Hematopoietic multipotent progenitor cell treated with erythropoietin and hydrocortisone succinate and interleukin-3 and kit ligand, for 6 days (in vitro differentiated cells): ENCODE results near the gene MAG.
A peak's percentile ranks its signal among the peaks of the same experiment; 100 is the strongest.

ENCODE experiments used
- DNase-seq: peaks from one replicate; pipeline ENCODE4 v3.0.0-alpha.2; 2015

The MAG gene

DNA sequence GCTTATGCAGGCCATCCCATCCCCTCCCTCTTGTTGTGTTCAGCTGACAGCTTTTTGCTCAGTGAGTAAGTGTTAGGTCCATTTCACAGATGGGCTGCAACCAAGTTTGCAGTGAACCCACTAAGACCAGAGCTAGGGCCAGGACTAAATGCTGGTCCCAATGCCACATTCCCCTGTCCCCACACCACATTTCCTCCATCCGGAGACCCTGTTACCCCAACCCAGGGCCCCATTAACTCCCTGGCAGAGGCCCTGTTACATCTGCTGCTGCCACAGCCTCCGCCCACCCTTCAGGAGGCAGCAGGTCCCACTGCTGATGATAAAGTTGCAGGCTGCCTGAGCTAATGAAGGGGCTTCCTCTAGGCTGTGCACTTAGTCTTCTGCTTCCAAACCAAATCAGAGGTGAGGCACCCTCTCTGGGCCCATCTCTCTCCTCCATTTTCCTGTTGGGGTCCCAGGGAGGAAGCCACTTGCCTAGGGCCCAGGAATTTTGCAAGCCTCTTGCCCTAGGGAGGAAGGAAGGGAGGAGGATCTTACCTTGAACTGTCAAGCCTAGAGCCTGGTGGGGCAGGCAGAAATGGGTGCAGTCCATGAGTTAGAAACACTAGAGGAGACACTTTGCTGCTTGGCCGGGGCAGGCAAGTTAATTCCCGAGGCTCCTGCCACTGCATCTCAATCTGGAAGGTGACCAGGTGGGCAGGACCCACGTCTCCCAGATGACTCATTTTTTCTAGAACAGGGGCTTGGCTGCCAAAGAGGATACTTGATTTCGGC is 26.6 kb upstream of the MAG start:
- DNase-seq: no peak

DNA sequence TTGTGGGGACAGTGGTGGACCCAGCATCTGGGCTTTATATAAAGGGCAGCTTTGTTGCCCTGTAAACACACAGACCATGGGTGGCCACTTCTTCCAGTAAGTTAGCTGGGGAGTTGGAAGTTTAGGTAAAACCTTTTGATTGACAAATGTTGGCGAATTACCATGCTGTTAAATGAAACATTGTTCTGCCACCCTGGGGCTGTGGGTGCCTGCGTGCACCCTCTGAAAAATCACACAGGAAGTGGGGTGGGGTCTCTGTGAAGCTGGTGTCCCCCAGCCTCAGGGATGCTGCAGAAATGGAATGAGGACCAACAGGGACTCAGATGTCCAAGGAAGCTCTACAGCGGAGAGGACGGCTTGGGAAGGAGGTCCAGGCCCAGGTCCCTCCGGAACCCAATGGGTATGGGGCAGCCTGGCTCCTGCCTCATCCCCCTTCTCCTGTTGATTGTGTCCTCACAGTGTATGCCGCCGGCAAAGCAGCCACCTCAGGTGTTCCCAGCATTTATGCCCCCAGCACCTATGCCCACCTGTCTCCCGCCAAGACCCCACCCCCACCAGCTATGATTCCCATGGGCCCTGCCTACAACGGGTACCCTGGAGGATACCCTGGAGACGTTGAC is 26.0 kb upstream of the MAG start:
- DNase-seq: no peak

DNA sequence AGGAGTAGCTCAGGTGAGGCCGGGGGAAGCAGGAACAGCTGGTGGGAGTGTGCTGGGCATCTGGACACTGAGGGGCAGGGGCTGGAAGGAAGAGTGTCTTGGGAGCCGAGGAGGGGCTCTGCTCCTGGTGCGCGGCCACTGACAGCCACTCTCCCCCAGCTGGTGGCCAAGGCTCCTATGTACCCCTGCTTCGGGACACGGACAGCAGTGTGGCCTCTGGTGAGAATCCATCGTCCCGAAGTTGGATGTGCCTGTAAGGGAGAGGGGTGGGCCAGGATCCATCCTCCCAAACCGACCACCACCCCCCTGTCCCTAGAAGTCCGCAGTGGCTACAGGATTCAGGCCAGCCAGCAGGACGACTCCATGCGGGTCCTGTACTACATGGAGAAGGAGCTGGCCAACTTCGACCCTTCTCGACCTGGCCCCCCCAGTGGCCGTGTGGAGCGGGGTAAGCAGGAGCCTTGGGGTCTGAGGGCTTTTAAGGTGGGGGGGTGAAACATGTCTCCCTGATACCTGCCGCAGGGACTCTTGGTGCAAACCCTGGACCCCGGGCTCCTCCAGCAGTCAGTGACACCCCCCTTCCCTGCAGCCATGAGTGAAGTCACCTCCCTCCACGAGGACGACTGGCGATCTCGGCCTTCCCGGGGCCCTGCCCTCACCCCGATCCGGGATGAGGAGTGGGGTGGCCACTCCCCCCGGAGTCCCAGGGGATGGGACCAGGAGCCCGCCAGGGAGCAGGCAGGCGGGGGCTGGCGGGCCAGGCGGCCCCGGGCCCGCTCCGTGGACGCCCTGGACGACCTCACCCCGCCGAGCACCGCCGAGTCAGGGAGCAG is 25.2 kb upstream of the MAG start:
- no peak for DNase-seq

DNA sequence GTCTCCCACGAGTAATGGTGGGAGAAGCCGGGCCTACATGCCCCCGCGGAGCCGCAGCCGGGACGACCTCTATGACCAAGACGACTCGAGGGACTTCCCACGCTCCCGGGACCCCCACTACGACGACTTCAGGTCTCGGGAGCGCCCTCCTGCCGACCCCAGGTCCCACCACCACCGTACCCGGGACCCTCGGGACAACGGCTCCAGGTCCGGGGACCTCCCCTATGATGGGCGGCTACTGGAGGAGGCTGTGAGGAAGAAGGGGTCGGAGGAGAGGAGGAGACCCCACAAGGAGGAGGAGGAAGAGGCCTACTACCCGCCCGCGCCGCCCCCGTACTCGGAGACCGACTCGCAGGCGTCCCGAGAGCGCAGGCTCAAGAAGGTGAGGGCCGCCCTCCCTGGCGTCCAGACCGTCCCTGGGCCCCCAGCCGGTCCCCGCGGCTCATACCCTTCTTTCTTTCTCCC is 24.6 kb upstream of the MAG start:
- DNase-seq: peak; percentile 56

DNA sequence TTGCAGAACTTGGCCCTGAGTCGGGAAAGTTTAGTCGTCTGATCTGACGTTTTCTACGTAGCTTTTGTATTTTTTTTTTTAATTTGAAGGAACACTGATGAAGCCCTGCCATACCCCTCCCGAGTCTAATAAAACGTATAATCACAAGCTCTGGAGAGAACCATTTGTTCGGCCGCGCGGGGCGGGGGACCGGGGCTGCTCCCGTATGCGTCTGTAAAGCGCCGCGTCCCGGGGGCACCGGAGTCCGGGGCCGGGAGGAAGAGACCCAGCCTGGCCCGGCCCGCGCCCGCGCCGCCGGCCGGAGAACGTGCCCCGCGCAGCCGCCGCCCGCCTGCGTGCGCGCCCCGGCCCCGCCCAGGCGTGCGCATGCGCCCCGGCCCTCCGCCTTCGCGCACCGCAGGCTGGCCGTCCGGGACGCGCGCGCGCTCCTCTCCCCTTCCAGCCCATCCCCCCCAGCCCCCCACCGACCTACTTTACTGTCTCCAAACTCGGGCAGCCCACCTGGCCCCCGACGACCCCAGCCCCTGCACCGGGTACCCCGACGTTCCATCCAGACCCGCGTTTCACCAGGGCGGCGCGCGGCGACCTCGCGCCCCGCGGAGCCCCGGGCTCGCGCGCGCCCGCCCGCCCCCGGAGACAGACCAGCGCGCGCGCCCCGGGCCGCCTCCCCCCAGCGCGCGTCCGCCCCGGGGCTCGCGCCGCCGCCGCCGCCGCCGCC is 24.0 kb upstream of the MAG start:
- peak; percentile 80 for DNase-seq

DNA sequence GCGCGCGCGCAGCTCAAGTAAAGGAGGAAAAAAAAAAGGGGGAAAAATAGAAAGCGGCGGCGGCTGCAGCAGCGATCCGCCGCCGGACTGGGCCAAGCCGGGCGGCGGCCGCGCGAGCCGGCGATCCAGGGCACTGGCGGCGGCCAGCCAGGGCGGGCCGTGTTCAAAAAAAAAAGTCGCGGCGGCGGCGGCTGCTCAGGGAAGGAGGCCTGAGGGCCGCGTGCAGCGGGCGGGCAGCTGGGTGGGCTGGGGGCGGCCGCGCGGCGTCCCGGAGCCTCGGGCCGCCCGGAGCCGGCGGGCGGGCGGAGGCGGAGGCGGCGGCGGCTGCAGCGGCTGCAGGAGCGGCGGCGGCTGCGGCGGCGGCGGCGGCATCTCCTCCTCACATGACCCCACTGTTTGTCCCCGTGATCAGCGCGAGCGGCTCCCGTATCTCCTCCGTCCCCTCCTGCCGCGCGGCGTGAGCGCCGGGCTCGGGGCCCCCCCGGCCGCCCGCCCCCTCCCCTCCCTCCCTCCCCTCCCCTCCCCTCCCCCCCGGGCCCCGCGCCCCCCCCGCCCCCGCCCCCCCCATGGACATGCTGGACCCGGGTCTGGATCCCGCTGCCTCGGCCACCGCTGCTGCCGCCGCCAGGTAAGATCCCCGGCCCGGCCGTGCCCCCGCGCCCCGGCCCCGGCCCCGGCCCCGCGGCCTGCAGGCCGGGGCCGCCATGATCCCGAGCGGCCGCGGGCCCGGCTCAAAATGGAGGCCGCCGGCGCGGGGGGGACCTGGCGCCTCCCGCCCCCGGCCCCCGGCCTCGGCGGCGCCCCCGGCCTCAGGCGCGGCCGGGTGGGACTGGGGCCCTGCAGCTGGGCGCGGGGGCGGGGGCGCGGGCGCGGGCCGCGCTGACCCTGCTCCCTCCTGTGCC is 23.2 kb upstream of the MAG start, which contains the start of gene USF2:
USF2 (plus strand) TSS at position 427 of the 902 bp plus-strand sequence; CDS start at position 567, 140 bp downstream.
- DNase-seq: peak; percentile 85

DNA sequence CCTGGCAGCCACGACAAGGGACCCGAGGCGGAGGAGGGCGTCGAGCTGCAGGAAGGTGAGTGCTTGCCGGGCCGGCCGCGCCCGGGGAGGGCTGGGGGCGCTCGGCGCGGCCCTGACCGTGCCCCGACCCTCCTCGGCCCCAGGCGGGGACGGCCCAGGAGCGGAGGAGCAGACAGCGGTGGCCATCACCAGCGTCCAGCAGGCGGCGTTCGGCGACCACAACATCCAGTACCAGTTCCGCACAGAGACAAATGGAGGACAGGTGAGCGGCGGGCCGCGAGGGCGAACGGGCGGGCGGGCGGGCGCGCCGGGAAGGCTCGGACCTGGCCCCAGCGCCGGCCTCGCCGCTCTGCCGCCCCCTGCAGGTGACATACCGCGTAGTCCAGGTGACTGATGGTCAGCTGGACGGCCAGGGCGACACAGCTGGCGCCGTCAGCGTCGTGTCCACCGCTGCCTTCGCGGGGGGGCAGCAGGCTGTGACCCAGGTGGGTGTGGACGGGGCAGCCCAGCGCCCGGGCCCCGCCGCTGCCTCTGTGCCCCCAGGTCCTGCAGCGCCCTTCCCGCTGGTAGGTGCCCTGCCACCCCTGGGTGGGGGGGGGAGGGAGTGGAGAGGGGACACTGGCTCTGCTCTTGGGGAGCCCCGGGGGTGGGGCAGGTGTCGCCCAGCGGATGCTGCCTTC is 22.4 kb upstream of the MAG start:
- DNase-seq: peak; percentile 84

DNA sequence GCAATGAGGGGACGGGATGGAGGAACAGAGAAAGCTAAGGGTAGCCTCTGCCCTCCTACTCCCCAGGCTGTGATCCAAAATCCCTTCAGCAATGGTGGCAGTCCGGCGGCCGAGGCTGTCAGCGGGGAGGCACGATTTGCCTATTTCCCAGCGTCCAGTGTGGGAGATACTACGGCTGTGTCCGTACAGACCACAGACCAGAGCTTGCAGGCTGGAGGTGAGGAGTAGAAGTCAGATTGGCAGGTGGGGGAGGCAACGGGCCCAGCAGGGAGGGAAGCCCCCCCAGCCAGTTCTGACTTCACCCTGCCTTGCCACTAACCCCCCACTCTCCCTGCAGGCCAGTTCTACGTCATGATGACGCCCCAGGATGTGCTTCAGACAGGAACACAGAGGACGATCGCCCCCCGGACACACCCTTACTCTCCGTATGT is 21.6 kb upstream of the MAG start:
- no peak for DNase-seq

DNA sequence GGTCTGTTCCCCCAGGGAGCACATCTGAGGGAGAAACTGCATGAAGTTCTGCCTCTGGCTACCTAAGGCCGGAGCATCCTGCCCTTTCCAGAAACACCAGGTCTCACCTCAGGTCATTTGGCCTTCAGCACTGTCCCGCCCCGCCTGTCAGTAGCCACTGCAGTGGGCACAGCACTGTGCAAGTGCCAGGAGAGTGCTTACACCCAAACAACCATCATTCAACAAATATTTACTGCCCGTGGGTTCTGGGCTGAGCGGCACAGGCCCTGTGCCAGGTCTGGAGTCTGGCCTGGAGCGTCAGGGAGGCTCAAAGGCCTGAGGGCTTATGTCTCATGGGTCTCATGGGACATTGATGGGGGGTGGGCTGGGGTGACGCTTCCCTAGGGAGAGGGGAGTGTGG is 20.4 kb upstream of the MAG start:
- no peak for DNase-seq

DNA sequence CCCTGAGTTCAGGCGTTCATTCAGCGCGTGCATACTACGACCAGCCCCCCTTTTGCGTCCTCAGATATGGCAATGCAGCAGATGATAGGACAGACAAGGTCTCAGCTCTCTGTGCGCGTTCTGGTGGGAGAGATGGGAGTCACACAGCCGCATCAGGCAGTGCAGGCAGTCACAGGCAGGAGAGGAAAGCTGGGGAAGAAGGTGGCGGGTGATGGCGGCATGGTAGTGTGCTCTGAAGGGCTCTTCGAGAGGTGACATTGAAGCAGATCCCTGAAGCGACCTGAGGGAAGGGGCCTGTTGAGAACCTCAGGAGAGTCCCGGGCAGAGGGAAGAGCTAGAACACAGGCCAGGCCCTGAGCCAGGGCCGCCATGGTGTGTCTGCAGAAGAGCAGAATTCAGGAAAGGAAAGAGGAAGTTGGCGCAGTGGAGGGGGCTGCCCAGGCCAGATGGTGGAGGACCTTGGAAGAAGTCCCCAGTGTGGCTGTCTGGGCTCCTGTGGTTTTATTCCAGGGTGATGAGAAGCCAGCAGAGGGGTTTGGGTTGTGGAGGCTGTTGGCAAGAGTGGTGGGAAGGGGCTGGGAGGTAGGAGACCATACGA is 19.7 kb upstream of the MAG start:
- peak; percentile 51 for DNase-seq

DNA sequence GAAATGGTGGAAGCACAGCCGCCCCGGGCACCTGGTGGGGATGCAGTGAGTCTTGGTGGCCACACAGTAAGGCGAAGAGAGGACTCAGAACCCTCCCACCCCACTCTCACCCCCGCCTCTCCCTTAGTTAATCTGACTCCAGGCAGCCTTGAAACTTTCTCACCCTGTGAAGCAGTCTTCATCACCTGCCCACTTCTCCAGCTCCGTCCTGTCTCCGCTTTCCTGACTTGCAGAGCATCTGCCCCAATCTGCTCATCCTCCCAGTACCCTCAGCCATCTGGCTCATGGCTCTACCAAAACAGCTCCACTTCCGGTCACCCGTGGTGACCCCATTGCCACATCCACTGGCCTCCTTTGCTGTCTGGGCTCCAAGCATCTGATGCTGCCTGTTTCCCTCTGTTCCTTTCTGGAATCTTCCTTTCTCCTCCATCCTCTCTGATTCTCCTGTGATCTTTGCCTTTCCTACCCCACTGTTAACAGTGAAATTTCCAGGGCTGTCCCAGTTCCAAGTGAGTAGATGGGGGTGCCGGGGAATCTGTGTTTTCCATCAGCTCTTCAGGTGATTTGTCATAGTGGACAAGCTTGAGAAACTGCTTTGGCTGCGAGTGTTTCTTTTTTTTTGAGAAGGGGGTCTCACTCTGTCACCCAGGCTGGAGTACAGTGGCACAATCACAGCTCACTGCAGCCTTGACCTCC is 18.9 kb upstream of the MAG start:
- DNase-seq: no peak

DNA sequence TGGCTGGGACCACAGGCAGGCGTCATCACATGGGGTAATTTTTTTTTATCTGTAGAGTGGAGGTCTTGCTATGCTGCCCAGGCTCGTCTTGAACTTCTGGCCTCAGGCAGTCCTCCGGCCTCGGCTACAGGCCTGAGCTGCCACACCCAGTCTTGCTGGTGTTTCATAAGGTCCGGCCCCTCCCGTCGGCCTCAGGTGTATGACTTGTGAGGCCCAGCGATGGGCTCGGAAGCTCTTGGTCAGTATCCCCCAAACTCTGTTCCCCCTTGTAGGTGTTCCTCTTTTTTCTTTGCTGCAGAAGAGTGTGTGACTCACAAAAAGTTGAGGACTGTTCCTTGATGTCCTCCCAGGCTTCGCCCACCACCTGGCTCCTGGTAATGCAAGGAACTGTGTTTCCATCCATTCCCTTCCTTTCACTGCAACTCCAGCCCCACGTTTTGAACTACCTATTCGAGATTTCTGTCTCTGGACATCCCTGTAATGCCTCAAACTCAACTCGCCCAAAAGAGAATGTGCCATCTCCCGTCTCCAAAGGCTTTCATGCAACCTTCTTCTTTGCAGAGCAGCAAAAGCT is 18.2 kb upstream of the MAG start:
- no peak for DNase-seq

DNA sequence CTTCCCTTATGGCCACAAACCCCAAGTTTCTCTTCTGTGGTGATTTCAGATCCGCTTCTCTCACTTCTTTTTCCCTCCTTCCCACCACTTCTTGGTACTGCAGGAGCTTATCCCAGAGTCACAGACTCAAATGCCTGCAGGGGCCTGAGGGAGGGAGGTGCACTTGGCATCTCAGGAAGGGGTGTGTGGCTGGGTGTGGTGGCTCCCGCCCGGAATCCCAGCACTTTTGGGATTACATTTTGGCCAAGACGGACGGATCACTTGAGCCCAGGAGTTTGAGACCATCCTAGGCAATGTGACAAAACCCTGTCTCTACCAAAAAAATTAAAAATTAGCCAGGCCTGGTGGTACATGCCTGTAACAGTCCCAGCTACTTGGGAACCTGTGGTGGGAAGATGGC is 17.6 kb upstream of the MAG start:
- DNase-seq: no peak

DNA sequence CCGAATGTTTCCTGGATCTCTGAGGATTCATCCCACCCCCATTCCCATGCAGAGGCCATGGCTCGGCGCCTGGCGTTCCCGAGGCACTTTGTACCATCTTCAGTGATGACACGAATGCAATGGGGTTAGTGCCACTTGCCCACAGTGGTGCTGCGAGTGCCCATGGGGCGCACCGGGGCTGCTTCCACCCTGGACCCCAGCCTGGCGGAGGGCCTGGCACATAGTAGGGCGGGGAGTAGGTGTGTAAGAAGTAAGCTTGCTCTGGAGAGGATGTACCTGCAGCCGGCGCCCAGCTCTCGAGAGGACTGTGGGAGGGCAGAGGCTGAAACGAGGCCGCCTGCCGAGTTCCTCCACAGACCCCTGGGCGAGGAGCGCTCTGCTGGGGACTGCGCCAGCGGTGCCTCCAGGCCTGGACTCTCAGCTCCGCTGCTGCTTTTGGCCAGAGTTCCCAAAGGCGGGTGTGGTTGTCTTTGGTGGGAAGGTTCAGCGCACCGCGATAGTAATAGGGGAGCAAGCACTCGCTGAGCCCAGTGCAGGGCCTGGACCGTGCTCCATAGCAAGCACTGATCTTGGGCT is 15.2 kb upstream of the MAG start:
- no peak for DNase-seq

DNA sequence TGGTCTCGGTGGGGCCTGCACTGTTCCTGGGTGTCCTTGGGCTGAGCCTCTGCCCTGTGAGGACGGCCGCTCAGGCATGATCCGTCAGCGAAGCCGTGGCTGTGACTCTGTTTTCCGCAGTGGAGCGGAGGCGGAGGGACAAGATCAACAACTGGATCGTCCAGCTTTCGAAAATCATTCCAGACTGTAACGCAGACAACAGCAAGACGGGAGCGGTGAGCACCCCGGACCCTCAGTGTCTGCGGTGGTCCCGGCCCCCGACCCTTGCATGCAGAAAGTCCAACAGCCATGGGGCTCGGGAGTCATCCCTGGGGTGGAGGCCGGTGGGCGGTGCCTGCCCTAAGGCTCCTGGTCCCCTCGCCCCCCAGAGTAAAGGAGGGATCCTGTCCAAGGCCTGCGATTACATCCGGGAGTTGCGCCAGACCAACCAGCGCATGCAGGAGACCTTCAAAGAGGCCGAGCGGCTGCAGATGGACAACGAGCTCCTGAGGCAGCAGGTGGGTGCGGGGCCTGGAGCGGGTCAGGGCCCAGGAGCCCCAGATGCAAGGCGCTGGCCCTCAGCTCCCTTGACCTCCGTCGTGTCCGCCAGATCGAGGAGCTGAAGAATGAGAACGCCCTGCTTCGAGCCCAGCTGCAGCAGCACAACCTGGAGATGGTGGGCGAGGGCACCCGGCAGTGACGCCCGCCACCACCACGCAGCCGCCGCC is 13.2 kb upstream of the MAG start:
- no peak for DNase-seq

DNA sequence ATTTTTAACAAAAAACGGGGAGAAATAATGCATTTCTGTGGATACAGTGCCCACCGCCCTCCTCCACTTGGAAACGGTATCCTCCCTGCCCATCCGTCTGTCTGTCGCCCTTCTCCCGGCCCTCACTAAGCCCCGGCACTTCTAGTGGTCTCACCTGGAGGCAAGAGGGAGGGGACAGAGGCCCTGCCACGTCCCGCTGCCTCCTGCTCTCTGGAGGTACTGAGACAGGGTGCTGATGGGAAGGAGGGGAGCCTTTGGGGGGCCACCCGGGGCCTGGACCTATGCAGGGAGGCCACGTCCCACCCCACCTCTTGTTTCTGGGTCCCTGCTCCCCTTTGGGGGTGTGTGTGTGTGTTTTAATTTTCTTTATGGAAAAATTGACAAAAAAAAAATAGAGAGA is 12.6 kb upstream of the MAG start:
- no peak for DNase-seq

DNA sequence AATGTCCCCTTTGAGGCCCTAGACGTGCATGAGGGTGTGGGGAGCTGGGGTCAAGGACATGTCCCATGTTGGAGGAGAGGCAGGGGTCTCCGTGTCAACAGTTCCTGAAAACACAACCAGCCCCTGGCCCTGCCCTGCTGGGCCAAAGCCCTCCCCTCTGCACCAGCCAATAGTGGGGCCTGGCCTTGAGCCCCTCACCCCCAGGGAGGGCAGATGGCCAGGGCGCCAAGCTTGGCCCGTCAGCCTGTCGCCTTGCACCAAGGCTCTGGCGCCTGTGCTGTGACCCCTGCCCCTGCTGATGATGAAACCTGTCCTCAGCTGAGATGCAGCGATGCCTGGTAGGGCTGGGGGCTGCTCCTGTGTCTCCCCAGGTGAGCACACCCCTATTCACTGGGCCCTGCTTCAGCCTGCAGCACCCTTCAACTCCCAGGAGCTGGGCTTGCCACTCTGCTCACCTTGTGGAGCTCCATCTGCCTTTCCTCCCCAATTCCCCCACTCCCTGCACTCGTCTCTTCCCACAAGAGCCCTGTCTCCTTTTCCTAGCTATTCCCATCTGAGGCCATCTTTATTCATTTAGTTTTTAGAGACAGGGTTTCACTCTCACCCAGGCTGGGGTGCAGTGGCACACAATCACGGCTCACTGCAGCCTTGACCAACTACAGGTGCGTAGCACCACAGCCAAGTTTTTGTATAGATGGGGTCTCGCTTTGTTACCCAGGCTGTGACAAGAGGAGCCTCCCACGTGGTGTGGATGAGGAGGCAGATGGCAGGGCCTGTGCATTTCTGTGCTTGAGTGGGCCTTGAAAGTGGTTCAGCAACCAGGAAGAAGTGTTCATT is 11.8 kb upstream of the MAG start:
- no peak for DNase-seq

DNA sequence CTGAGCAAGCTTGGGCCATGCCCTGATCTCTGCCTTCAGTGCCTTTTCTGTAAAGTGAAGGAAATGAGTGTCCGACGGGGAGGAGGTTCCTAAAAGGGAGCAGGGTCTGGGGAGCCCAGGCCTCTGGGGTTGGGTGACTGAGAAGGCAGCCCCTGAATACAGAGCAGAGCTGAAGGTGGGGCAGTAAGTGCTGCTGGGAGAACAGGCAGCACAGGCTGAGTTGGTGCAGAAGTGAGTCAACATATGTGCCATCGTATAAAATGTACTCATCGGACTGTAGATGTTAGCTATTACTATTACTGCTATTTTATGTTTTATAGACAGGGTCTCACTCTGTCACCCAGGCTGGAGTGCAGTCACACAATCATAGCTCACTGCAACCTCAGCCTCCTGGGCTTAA is 10.7 kb upstream of the MAG start:
- no peak for DNase-seq
